ENCODE data around the gene CD300LF.
A peak's percentile ranks its signal among the peaks of the same experiment; 100 is the strongest.

CD300LF gene

DNA sequence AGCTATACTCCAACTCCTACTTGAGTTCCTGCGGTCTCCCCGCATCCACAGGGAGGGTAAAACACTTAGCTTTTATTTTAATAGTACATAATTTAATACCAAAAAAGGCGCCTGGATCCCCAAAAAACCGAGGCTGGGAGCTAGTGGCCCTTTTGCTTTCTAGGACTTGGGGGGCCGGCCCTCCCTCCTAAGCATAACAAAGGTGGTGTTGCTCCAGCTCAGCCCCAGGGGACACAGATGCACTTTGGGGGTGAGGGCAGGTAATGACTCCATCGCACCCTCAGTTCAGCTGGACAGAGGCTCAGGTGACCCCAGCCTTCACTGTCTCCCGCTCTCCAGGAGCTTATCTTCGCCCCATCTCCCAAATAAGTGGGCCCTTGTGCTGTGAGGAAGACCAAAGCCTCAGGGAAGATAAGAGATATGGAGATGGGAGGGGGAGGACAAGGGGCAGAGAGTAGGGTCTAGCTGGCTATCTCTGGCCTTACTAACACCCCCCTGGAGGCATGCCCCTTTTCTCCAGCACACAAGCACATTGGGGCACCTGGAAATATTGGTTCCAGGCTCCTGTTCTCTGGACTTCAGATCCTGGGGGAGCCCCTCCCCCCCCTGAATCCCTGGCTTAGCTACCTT, 32.9 kb upstream of the CD300LF start:
- no peak for DNase-seq

DNA sequence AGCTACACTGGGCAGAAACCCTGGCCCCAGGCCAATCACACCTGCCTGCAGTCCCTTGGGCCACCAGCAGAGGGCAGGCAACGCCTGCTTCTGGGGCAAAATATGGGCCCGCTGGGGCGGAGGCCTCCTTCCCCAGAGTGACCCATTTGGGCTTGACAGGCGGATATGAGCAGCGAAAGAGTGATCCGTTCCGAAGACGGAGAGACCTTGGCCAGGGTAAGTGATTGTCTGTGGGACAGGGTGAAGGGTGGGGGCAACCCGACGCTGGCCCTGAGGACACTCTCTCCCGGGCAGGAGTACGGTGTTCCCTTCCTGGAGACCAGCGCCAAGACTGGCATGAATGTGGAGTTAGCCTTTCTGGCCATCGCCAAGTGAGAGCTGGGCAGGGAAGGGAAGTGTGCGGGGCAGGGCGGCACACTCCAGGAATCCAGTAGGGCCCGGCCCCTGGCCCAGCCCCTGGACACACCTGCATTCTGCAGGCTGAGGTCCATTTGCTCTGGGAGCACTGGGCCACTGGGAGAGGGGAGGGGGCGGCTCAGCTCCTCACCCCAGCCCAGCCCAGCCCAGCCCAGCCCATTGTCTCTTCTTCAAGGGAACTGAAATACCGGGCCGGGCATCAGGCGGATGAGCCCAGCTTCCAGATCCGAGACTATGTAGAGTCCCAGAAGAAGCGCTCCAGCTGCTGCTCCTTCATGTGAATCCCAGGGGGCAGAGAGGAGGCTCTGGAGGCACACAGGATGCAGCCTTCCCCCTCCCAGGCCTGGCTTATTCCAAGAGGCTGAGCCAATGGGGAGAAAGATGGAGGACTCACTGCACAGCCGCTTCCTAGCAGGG, 32.2 kb upstream of the CD300LF start:
- DNase-seq, result peak; percentile 67

DNA sequence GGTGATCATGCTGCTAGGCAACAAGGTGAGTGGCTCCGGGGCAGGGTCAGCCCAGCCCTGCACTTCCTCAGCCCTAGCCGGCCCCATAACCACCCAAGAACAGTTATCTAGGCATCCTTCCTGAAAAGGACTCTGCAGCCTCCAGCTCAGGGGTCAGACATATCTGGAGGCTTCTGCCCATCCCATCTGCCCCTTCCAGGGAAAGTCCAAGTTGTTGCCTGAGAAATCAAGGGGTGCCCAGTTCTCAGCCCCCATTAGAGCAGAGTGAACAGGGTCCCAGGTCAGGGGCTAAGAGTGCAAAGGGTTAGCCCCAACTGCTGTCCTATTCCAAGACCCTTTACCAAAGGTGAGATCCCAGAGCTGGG, 31.6 kb upstream of the CD300LF start:
- DNase-seq, result no peak

DNA sequence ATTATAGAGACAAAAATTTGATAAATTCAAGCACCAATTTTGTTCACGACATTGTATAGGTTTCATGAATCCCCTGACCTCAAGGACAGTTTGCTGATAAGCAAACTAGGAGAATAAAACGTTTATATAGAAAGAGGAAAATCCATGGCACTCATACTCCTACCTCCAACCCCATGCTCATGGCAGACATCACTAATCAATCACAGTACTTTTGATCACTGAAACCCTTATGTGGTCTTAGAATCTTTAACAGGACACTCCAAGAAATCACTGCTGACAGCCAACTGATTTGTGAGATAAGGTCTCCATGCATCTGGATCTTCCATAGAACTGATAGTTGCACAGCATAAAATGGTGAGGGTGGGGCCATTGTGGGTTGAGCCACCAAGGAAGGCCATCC, 31.0 kb upstream of the CD300LF start:
- DNase-seq, result no peak

DNA sequence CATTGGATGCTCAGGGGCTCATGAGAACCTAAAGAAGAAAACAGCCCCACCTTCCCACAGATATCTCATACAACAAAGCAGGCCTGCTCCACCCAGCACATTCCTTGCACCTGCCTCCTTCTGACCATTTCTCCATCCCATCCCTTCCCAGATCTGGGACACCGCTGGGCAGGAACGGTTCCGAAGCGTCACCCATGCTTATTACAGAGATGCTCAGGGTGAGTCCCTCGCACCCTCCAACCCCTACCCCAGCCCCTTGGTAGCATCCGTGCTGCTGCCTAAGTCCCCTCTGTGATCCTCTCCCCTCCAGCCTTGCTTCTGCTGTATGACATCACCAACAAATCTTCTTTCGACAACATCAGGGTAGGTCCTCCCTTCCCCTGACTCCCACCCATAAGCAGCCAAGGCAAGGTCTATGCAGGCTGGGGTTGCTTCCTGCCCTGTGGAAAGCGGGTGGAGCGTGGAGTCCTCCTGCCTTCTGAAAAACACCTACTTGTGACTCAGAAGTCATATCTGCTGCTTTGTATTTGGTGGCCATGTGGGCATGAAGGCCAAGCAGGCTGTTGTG, 30.3 kb upstream of the CD300LF start:
- no peak for DNase-seq

DNA sequence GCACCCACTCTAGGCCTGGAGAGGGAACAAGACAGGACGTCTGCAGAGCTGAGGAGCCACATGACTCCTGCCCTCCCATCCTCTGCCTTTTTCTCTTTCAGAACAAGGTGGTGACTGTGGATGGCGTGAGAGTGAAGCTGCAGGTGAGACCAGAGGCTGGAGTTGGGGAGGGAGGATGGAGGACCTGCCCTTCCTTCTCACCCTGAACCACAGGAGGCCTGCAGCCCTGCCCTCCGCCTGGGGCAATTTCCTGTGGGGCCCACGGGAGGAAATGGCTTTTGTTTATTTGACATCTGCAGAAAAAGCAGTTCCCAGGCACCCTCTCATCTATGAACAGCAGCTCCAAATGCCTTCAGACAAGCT, 29.4 kb upstream of the CD300LF start:
- DNase-seq, result no peak

DNA sequence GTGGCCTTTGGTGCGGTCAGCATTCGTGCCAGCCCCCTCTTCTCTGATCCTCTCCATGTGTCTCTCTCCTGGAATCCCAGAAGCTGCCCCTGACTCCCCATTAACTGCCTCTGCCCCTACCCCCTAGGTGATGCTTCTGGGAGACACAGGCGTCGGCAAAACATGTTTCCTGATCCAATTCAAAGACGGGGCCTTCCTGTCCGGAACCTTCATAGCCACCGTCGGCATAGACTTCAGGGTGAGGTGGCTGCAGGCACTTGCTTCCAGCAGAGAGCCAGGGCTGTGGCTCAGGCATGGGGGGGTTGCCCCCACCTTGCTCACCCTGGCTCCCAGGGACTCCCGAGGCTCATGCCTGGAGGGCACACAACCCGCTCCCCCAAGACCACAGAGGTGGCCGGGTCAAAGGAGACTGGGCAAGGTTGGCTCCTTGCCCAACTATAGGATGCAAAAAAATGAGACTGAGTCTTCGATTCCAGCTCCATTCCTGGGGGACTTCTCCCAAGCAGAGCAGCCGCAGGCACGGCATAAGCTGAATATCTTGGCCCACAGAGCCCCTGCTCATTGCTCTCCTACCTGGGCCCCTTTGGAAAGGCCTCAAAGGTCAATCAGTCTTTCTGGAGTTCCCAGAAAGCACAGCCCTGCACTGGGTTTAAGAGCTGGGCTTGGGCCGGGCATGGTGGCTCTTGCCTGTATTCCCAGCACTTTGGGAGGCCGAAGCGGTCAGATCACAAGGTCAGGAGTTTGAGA, 28.1 kb upstream of the CD300LF start:
- no peak for DNase-seq

DNA sequence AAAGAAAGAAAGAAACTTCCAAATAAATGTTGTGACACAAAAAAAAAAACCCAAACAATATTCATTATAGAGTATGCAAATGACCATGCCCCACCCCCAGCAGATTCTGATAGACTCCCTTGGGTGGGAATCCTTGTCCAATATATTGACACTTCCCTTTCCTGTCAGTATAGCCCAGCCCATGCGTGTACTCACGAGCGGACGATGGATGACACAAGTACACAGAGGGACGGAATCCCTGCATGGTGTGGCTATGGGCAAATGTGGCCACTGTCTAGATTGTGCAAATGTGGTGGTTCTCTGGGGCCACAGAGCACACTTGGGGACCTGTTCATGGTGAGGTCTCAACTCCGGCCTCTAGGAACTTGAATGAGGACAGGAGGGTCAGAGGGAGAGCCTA, 27.4 kb upstream of the CD300LF start:
- DNase-seq, result no peak

DNA sequence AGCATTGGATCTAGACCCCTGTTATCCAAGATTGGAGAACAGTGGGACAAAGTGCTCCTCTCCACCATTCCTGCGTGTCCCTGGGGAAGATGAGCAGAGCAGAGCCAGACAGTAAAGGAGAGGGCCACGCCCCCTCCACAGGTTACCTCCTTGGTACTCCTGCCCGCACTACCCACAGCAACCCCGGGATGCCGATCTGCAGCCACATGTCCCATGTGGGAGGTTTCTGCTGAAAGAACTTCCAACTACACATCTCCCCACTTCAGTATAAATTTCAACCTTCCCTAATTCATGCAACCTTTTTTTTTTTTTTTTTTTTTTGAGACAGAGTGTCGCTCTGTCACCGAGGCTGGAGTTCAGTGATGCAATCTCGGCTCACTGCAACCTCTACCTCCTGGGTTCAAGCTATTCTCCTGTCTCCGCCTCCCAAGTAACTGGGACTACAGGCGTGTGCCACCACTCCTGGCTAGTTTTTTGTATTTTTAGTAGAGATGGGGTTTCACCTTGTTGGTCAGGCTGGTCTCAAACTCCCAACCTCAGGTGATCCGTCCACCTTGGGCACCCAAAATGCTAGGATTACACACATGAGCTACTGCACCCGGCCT, 26.6 kb upstream of the CD300LF start:
- no peak for DNase-seq

DNA sequence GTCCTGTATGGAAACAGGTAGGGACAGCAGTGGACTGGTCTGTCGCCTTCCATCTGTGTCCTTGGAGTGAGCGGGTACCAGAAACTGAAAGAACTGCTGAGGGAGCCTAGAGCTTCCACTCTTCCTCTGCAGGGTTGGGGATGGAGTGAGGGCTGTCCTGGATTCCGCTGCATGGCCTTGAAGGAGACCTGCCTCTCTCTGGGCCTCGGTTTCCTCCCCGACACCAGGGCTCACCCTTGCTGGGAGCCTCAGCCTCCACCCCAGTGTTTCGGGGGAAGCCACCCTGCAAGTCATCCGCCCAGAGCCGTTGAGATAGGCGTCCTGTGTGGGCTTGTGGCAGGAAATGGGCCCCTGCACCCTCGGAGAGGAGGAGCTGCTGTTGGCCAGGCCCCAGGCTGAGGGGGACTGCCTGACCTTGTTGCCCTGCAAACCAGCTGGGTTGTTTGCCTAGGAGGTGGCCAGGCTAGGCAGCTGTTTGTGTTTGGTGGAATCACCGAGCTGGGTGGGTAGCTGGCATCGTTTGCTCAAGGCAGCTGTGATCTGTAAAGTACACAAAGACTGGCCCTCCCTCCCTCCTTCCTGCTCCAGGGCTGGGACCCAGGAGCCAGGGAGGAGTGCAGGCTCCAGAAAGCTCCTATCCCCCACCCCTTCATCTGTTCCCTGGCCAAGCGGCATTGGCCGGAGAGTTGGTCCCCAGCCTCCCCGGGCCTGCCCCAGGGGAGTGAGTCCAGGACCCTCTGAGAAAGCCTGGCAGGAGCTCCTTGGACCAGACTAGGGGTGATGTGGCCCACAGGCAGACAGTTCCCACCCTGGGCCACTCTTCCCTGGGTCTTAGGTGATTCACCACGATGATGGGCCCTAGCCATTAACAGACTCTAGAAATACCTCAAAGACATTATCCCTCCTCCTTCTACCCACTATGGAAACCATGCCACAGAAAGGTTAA, 25.6 kb upstream of the CD300LF start:
- peak; percentile 47 for DNase-seq

DNA sequence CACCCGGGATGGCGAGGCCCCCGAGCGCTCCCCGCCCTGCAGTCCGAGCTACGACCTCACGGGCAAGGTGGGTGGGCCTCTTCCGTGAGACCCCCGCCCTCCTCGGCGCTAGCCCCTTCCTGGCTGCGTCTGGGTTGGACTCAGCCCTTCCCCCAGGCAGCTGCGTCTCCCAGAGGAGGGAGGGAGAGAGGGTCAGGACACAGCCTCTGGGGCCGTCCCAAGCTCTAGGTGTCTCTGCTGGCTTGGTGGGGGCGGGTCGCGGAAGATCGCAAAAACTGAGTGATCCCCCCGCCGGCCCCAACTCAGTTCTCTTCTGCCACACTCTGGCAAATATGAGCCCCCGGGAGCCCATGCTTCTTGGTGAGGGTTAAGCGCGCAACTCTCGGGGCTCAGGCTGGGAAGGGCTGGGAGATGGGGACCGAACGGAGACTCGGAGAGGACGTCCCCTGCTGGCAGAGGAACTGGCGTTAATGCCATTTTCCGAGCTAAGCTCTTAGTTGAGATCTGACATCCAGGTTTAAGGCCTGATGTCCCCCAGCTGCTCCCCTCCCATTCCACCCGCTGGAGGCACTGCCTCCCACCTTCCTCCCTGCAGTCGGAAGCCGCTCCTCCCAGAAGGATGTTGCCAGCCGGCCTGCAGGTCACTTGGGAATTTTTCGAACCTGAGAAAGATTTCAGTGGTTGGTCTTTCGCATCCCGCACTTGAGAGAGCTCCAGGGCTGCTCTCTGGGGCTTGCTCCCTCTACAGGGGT, 24.8 kb upstream of the CD300LF start:
- no peak for DNase-seq

DNA sequence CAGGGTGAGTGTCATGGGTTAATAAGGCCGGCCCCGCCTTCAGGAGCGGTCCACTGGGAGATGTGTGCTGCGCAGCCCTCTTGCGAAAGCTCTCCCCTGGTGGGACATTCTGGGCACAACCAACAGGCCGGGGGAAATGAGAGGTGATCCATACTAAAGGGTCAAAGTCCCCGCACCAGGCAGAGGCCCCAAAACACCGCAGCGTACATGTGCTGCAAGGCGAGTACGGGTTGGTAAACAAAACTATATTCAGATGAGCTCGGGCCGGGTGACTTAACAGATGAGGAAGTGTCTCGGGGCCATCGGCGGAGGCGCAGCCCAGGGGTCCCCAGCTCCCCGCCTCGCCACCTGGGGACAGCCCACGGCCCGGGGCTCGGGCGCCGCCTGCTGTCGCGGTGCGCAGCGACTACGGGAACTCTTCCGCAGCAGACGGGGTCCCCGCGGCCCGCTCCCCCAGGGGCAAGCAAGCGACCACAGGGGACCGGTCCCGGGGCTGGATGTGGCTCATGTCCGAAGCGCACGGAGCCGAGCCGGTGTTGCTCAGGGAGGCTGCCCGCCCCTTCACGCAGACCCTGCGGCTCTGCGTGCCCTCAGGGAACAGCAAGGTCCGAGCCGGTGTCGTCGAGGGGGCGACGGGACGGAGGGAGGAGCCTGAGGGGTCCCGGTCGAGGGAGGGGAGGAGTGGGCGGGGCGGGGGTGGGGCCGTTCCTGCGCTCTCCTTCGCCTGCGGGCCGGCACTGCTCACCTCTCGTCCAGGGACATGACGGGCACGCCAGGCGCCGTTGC, 24.0 kb upstream of the CD300LF start, which contains the start of gene RAB37:
TSS of gene RAB37 (plus strand) at position 744 of the 786 bp plus-strand sequence. CDS start at position 761, 17 bp downstream.
- DNase-seq, result no peak

DNA sequence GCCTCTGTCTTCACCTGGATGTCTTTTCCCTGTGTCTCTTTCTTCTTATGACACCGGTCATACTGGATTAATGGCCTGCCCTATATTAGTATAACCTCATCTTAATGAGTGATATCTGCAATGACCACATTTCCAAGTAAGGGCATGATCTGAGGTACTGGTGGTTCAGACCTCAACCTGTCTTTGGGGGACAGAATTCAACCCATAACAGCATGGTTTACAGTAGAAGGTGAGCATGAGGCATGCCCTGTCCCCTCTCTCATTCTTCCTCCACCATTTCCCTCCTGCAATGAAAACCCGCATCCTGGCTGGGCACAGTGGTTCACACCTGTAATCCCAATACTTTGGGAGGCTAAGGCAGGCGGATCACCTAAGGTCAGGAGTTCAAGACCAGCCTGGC, 21.5 kb upstream of the CD300LF start:
- no peak for DNase-seq

DNA sequence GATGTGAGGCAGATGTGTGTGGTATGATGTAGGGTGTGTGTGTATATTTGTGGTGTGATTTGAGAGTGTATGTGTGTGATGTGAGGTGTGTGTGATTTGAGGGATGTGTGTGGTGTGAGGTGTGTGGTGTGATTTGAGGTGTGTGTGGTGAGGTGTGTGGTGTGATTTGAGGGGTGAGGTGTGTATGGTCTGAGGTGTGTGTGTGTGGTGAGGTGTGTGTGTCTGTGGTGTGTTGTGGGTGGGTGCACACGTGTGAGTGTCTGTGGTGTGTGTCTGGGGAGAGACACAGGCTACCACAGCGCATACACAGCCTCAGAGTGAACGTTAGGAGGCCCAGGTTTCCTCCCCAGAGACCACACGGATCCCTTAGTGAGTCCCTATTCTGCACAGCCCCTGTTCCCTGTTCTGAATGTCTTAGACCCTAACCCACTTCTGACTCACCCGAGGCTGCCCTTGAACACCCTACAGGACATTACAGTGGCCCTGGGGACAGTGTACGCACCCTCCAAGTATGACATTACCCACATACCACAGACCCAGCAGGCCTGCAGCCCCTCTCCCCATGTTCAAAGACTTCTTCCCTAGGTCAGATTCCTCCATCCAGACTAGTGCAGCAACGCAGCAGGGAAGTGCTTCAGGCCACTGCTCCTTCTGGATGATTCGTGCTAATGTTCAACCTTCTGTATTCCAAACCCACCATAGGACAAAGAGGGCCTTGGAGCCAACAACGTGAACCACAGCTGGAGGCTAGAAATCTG, 20.8 kb upstream of the CD300LF start:
- DNase-seq, result no peak

DNA sequence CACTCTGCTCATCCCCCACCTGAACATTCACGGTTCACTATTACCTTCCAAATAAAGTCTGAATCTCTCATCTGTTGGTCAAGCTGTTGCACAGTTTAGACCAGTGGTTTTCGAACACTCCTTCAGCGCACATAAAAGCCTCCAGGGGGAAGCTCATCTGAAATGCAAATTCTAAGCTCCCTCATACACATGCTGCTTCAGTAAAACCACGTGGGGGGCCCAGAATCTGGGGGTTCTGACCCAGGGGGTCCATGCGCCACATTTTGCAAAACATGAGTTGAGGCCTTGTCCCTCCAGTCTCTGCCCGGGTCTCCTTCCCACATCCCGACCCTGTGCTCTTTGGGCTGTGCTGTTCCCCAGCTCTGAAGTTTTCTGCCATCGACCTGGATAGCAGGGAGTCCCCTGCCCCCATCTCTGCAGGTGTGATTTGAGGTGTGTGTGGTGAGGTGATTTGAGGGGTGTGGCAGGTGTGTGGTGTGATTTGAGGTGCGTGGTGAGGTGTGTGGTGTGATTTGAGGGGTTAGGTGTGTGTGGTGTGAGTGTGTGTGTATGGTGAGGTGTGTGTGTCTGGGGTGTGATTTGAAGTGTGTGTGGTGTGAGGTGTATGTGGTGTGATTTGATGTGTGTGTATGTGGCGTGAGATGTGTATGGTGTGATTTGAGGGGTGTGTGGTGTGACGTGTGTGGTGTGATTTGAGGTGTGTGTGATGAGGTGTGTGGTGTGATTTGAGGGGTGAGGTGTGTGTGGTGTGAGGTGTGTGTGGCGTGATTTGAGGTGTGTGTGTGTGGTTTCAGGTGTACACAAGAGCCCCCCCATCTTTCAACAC, 19.5 kb upstream of the CD300LF start:
- no peak for DNase-seq

DNA sequence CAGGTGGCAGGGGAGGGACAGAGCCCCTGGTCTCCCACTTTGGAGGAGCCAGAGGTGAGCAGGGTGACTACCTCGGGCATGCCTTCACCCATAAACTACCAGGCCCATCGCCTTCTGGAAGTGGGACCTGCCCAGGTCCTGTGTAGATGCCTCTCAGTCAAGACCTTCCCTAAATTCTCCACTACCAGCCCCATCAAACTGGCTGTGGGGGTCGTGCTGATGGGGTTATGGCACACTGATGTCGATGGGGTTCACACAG, 18.6 kb upstream of the CD300LF start:
- DNase-seq, result no peak

DNA sequence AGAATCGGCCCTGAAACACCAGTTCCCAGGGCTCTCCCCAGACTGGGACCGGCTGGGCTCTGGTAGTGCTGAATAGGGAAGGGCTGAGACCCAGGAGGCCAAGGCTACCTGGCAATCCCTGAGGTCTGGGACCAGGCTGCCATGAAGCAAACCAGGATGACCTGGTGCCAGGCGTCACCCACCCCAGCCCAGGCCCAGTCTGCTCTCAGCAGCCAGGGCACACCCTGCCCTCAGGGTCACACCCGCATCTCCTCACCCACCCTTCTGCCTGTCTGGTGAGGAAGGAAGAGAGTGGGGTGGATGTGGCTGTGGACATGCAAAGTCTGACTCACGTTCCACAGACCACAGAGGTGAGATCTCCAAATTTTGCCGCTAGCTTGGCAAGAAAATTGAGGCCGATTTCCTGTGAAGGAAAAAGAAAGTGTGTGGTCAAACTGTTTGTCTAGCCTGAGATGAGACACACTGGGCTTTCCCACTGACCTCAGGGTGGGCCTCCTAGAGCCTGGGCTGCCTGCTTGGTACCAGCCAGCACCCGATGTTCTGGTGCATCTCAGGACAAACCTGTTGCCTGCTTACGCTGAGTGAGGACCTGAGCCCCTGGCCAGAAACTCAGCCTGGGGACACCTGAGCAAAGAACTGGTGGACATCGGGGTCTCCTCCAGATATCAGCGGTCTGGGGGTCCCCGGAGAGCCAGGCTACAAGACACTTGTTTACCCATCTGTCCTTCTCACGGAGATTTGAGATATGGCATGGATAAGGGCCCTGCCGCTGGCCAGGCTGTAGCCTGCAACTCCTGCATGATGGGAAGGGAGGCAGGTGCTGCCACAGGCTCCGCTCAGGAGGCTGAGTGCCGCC, 18.0 kb upstream of the CD300LF start:
- no peak for DNase-seq

DNA sequence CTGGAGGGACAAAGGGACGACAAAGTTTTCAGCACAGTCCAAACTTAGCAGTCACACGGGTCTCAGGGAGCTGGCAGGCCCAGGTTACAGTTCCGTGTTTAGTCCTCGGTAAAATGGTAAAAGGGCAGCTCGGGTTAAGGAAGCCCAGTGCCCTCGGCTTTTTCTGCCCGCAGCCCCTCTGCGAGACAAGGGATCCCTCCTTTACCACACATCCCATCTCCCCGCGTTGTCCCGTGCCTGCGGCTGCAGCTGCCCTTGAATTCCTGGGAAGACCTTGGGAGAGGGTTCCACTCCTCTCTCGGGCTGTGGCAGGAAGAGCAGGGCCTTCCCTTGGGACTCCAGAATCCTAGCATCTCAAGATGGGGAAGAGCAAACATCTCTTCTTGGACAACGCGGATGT, 17.1 kb upstream of the CD300LF start:
- no peak for DNase-seq

All from SHP77 treated with DMSO at 0.1 percent for 48 hours (cell line).